IPS-18a (cell line): ENCODE results near the gene GADD45B.
"Not testable (repeated sequence)": the region's sequence is repeated elsewhere in the genome, so short reads cannot be mapped to it uniquely, and the experiment has no call there.

ENCODE experiments used
- H3K27ac ChIP-seq: one replicate; pipeline ENCODE4 v1.5.1; 2013; ENCODE audit warnings: low read length
- H3K27me3 ChIP-seq: one replicate; pipeline ENCODE4 v1.6.1; 2013; ENCODE audit warnings: mild to moderate bottlenecking, low read length; ENCODE audit not compliant: control insufficient read depth, insufficient read depth
- H3K36me3 ChIP-seq: one replicate; pipeline ENCODE4 v1.6.1; 2013; ENCODE audit warnings: low read depth, low read length; ENCODE audit not compliant: control insufficient read depth
- H3K4me1 ChIP-seq: one replicate; pipeline ENCODE4 v1.6.1; 2013; ENCODE audit warnings: low read depth, low read length; ENCODE audit not compliant: control insufficient read depth
- H3K4me3 ChIP-seq: one replicate; pipeline ENCODE4 v1.5.1; 2013; ENCODE audit warnings: low read length
- H3K9ac ChIP-seq: one replicate; pipeline ENCODE4 v1.6.1; 2013; ENCODE audit warnings: mild to moderate bottlenecking, low read length, moderate library complexity
- H3K9me3 ChIP-seq: one replicate; pipeline ENCODE4 v1.6.1; 2013; ENCODE audit warnings: low read depth, low read length; ENCODE audit not compliant: control insufficient read depth

GADD45B gene

GRCh38 chr19:2512523-2513431 is 36.9 kb downstream of the GADD45B start:
- H3K4me3 ChIP-seq, result no peak overlapping the region
- no peak overlapping the region for H3K9ac ChIP-seq
- no peak overlapping the region for H3K27ac ChIP-seq
- no peaks in the 10 kb centered on the region for H3K36me3 ChIP-seq
- no peaks in the 10 kb centered on the region for H3K4me1 ChIP-seq
- H3K9me3 ChIP-seq, result no peaks in the 10 kb centered on the region
- no peaks in the 10 kb centered on the region for H3K27me3 ChIP-seq

GRCh38 chr19:2514981-2515518 is 39.1 kb downstream of the GADD45B start:
- no peak overlapping the region for H3K4me3 ChIP-seq
- H3K27me3 ChIP-seq, result no peaks in the 10 kb centered on the region
- no peaks in the 10 kb centered on the region for H3K4me1 ChIP-seq
- no peaks in the 10 kb centered on the region for H3K9me3 ChIP-seq
- no peaks in the 10 kb centered on the region for H3K36me3 ChIP-seq
- H3K27ac ChIP-seq, result no peak overlapping the region
- H3K9ac ChIP-seq, result no peak overlapping the region

GRCh38 chr19:2516727-2517126 is 40.8 kb downstream of the GADD45B start:
- Histone ChIP-seq H3K27me3 (no peaks in the 10 kb centered on the region), H3K4me1 (no peaks in the 10 kb centered on the region), H3K36me3 (no peaks in the 10 kb centered on the region), H3K9ac (no peak overlapping the region), H3K4me3 (no peak overlapping the region), H3K27ac (no peak overlapping the region), H3K9me3 (no peaks in the 10 kb centered on the region)

GRCh38 chr19:2517881-2518601 is 42.1 kb downstream of the GADD45B start:
- Histone ChIP-seq H3K9me3 (no peaks in the 10 kb centered on the region), H3K4me1 (no peaks in the 10 kb centered on the region), H3K9ac (no peak overlapping the region), H3K36me3 (no peaks in the 10 kb centered on the region), H3K4me3 (no peak overlapping the region), H3K27me3 (no peaks in the 10 kb centered on the region), H3K27ac (no peak overlapping the region)

GRCh38 chr19:2518856-2519255 is 42.9 kb downstream of the GADD45B start:
- not testable (repeated sequence) for H3K27ac ChIP-seq, H3K9me3 ChIP-seq, H3K4me3 ChIP-seq, H3K27me3 ChIP-seq, H3K36me3 ChIP-seq, H3K4me1 ChIP-seq, H3K9ac ChIP-seq

- no peak overlapping the region for H3K9ac ChIP-seq
- no peaks in the 10 kb centered on the region for H3K27me3 ChIP-seq
- no peak overlapping the region for H3K4me3 ChIP-seq
- no peaks in the 10 kb centered on the region for H3K4me1 ChIP-seq
- H3K36me3 ChIP-seq, result no peaks in the 10 kb centered on the region
- H3K9me3 ChIP-seq, result no peaks in the 10 kb centered on the region
- no peak overlapping the region for H3K27ac ChIP-seq
Measured at GRCh38 chr19:2519482-2519881, 43.6 kb downstream of the GADD45B start.

GRCh38 chr19:2523630-2524311 is 47.8 kb downstream of the GADD45B start:
- Histone ChIP-seq H3K9me3 (no peaks in the 10 kb centered on the region), H3K9ac (no peak overlapping the region), H3K4me1 (no peaks in the 10 kb centered on the region), H3K27me3 (no peaks in the 10 kb centered on the region), H3K27ac (no peak overlapping the region), H3K4me3 (no peak overlapping the region), H3K36me3 (no peaks in the 10 kb centered on the region)

GRCh38 chr19:2524361-2524839 is 48.5 kb downstream of the GADD45B start:
- Histone ChIP-seq H3K4me3 (no peak overlapping the region), H3K27ac (no peak overlapping the region), H3K36me3 (no peaks in the 10 kb centered on the region), H3K9me3 (no peaks in the 10 kb centered on the region), H3K27me3 (no peaks in the 10 kb centered on the region), H3K9ac (no peak overlapping the region), H3K4me1 (no peaks in the 10 kb centered on the region)

- H3K4me3 ChIP-seq, result no peak overlapping the region
- no peaks in the 10 kb centered on the region for H3K4me1 ChIP-seq
- no peaks in the 10 kb centered on the region for H3K36me3 ChIP-seq
- H3K9ac ChIP-seq, result no peak overlapping the region
- no peak overlapping the region for H3K27ac ChIP-seq
- H3K9me3 ChIP-seq, result no peaks in the 10 kb centered on the region
- no peaks in the 10 kb centered on the region for H3K27me3 ChIP-seq
Measured at GRCh38 chr19:2524840-2525723, 49.2 kb downstream of the GADD45B start.

GRCh38 chr19:2527171-2527570 is 51.2 kb downstream of the GADD45B start:
- no peaks in the 10 kb centered on the region for H3K36me3 ChIP-seq
- H3K27ac ChIP-seq, result no peak overlapping the region
- H3K27me3 ChIP-seq, result no peaks in the 10 kb centered on the region
- H3K4me1 ChIP-seq, result no peaks in the 10 kb centered on the region
- H3K9me3 ChIP-seq, result no peaks in the 10 kb centered on the region
- no peak overlapping the region for H3K9ac ChIP-seq
- no peak overlapping the region for H3K4me3 ChIP-seq
